Measurements from ENCODE around the gene EPN3. TPM values are rescaled to one million over a fixed set of nuclear protein-coding genes. Genes with fewer than 3 reads are reported as not detected.

The EPN3 gene
- polyA plus RNA-seq, 1 of the 3 experiments (the other 2 are of a cell fraction) = 0.05 TPM

- peaks cover 6% of the 10 kb centered on the region for H3F3A ChIP-seq (replicated peaks; ENCODE audit: insufficient read depth)
- H3K27me3 ChIP-seq (ENCODE audit: insufficient read depth) = no peaks in the 10 kb centered on the region
- no peaks in the 10 kb centered on the region for H4K20me1 ChIP-seq (ENCODE audit: insufficient read depth)
- peaks cover 16% of the 10 kb centered on the region for H3K79me2 ChIP-seq (ENCODE audit: insufficient read depth)
- H3K4me3 ChIP-seq (ENCODE audit: low read depth in 2 of 2, low read length in 1 of 2) = no peak overlapping the region
- H3K4me1 ChIP-seq (ENCODE audit: control insufficient read depth in 1 of 2, insufficient read depth in 2 of 2, low read depth in 1 of 2, low read length in 1 of 2) = peaks cover 0 to 20% of the 10 kb centered on the region in 2 experiments; a peak in 1 of 4 replicates
- POLR2A ChIA-PET = interaction anchor here (1.0 to 2.4 kb wide), 3 partner anchors 76 to 146 kb away, joined by 3 to 21 read pairs (median 3); no protein-coding TSS in a partner anchor
- DNase-seq = no peak
- H3K27ac ChIP-seq (ENCODE audit: low read depth in 2 of 2, low read length in 1 of 2) = no peak overlapping the region
- CTCF ChIA-PET = interaction anchor here (0.9 to 24.2 kb wide), 25 partner anchors 10 to 303 kb away, joined by 3 to 1212 read pairs (median 22); partner anchors contain the start of gene CACNA1G
- peaks cover 16 to 27% of the 10 kb centered on the region in 2 experiments for H3K36me3 ChIP-seq (replicated peaks in 1 of 2; ENCODE audit: control insufficient read depth in 1 of 2, insufficient read depth in 2 of 2, low read length in 1 of 2)
- WGBS (ENCODE audit: low lambda C conversion rate) = 94% methylated on average over 19 of the region's 19 CpGs
- H3K9me3 ChIP-seq = no peaks in the 10 kb centered on the region
- TF ChIP-seq EZH2phosphoT487 (IDR thresholded peaks at IDR 0.05; ENCODE audit: borderline replicate concordance, low read depth) = no peak
- no peaks in the 10 kb centered on the region for H3K9me2 ChIP-seq
- H3K9ac ChIP-seq = no peak overlapping the region
- no peak overlapping the region for H2AFZ ChIP-seq (ENCODE audit: low read depth)
- H3K4me2 ChIP-seq = no peak overlapping the region
Measured at GRCh38 chr17:50549256-50549941, 16.9 kb downstream of the EPN3 start.

- Histone ChIP-seq H3F3A (replicated peaks; ENCODE audit: insufficient read depth) (peaks cover 6% of the 10 kb centered on the region), H3K9me3 (no peaks in the 10 kb centered on the region), H3K4me2 (no peak overlapping the region), H3K27me3 (ENCODE audit: insufficient read depth) (no peaks in the 10 kb centered on the region), H3K4me3 (ENCODE audit: low read depth in 2 of 2, low read length in 1 of 2) (no peak overlapping the region), H3K79me2 (ENCODE audit: insufficient read depth) (peaks cover 16% of the 10 kb centered on the region), H3K36me3 (replicated peaks in 1 of 2; ENCODE audit: control insufficient read depth in 1 of 2, insufficient read depth in 2 of 2, low read length in 1 of 2) (peaks cover 16 to 27% of the 10 kb centered on the region in 2 experiments), H3K4me1 (ENCODE audit: control insufficient read depth in 1 of 2, insufficient read depth in 2 of 2, low read depth in 1 of 2, low read length in 1 of 2) (peaks cover 0 to 20% of the 10 kb centered on the region in 2 experiments; a peak in 1 of 4 replicates), H4K20me1 (ENCODE audit: insufficient read depth) (no peaks in the 10 kb centered on the region), H3K9ac (no peak overlapping the region), H3K27ac (ENCODE audit: low read depth in 2 of 2, low read length in 1 of 2) (no peak overlapping the region), H2AFZ (ENCODE audit: low read depth) (no peak overlapping the region), H3K9me2 (no peaks in the 10 kb centered on the region)
- POLR2A ChIA-PET = interaction anchor here (0.9 to 2.4 kb wide), 5 partner anchors 8 to 146 kb away, joined by 3 to 21 read pairs (median 3); no protein-coding TSS in a partner anchor
- TF ChIP-seq EP300 (IDR thresholded peaks at IDR 0.05; ENCODE audit: borderline replicate concordance in 1 of 2, low read depth in 1 of 2, low read length in 1 of 2) (no peak), SMC3 (IDR thresholded peaks at IDR 0.05; ENCODE audit: low read depth, low read length) (no peak), RFX5 (IDR thresholded peaks at IDR 0.05; ENCODE audit: low read length) (no peak), NRF1 (IDR thresholded peaks at IDR 0.05; ENCODE audit: low read depth, low read length) (no peak), POLR2AphosphoS5 (IDR thresholded peaks at IDR 0.05; ENCODE audit: low read depth, low read length) (no peak), FOXM1 (IDR thresholded peaks at IDR 0.05; ENCODE audit: low read depth) (no peak), REST (IDR thresholded peaks at IDR 0.05; ENCODE audit: low read depth, low read length) (no peak), RXRA (IDR thresholded peaks at IDR 0.05; ENCODE audit: borderline replicate concordance, low read depth) (no peak), USF1 (IDR thresholded peaks at IDR 0.05; ENCODE audit: borderline replicate concordance, low read depth) (no peak), FOXJ3 (CRISPR knock-in tag; IDR thresholded peaks at IDR 0.05) (no peak), MAX (IDR thresholded peaks at IDR 0.05; ENCODE audit: low read depth) (no peak), RAD21 (IDR thresholded peaks at IDR 0.05; ENCODE audit: low read length) (no peak)
- DNase-seq = no peak
- CTCF ChIA-PET = interaction anchor here (0.7 to 24.2 kb wide), 41 partner anchors 8 to 404 kb away, joined by 3 to 1212 read pairs (median 11); partner anchors contain the start of genes ANKRD40, CACNA1G and EPN3
- WGBS (ENCODE audit: low lambda C conversion rate) = 96% methylated on average over 11 of the region's 11 CpGs
Measured at GRCh38 chr17:50549969-50550368, 17.4 kb downstream of the EPN3 start.
